Measurements from ENCODE around the gene ANAPC16.

GRCh38 chr10:72171175-72171630, 44.6 kb upstream of the ANAPC16 start:
- TF ChIP-seq EZH2phosphoT487 (IDR thresholded peaks at IDR 0.05; ENCODE audit: low read depth) (no peak), CTCF (IDR thresholded peaks at IDR 0.05; ENCODE audit: low read depth, low read length) (no peak)

Data from OCI-LY3 (cell line).